ENCODE results near the gene C13orf46. TPM values are rescaled to one million over a fixed set of nuclear protein-coding genes. Genes with fewer than 3 reads are reported as not detected.

The C13orf46 gene
- total RNA-seq, 2 donors from 2014 or later: 0.24 to 0.44 TPM

DNA sequence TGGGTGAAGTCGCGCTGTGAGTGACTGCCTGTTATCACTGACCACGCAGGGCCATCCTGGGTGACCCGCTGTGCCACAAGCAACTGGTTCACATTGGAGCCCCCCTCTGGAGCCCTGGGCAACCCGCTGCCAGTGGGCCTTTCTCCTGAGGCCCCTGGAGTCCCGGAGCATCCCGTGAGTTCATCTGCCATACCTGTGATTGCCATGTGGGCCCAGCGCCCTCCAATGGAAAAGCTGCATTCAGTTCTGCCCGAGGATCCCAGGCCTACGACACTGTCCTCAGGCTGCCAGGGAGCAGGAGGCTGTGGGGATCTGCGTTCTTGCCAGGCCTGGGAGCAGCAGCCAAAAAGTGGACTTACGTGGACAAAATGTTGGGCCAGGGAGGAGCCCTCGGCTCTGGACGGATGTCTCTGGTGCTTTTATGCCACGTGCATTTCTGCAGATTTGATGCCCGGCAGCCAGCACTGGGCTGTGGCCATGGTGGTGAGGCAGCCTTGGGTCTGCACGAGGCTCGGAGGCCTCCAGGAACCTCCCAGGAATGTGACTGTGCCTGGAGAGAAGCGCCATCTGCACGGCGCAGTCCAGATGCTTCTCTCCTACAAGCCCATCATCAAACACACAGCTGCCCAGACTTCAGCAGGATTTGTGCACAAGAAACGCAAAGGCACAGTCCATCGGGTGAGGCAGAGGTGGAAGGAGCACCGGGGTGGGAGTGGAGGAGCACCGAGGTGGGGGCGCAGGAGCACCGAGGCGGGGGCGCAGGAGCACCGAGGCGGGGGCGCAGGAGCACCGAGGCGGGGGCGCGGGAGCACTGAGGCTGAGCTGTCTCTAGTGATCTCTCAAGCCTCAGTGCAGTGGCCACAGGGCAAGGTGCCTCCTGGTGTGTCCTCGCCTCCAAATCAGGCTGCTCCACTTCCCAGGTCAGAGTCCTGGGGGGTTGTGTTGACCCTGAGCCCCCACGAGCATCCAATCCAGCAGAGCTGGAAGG, 44.0 kb downstream of the C13orf46 start:
- Histone ChIP-seq H3K36me3 (no peaks in the 10 kb centered on the region), H3K4me3 (no peak overlapping the region), H3K9me3 (no peaks in the 10 kb centered on the region), H3K27me3 (no peaks in the 10 kb centered on the region), H3K27ac (no peak overlapping the region), H3K9ac (ENCODE audit: low read depth in 2 of 2, low read length in 2 of 2) (no peak overlapping the region), H3K4me1 (no peaks in the 10 kb centered on the region)
- intact Hi-C loops (cut with DNase I): no loop called here
- TF ChIP-seq, protein P1, sequence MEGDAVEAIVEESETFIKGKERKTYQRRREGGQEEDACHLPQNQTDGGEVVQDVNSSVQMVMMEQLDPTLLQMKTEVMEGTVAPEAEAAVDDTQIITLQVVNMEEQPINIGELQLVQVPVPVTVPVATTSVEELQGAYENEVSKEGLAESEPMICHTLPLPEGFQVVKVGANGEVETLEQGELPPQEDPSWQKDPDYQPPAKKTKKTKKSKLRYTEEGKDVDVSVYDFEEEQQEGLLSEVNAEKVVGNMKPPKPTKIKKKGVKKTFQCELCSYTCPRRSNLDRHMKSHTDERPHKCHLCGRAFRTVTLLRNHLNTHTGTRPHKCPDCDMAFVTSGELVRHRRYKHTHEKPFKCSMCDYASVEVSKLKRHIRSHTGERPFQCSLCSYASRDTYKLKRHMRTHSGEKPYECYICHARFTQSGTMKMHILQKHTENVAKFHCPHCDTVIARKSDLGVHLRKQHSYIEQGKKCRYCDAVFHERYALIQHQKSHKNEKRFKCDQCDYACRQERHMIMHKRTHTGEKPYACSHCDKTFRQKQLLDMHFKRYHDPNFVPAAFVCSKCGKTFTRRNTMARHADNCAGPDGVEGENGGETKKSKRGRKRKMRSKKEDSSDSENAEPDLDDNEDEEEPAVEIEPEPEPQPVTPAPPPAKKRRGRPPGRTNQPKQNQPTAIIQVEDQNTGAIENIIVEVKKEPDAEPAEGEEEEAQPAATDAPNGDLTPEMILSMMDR (IDR thresholded peaks at IDR 0.05): no peak
- DNase-seq: no peak

DNA sequence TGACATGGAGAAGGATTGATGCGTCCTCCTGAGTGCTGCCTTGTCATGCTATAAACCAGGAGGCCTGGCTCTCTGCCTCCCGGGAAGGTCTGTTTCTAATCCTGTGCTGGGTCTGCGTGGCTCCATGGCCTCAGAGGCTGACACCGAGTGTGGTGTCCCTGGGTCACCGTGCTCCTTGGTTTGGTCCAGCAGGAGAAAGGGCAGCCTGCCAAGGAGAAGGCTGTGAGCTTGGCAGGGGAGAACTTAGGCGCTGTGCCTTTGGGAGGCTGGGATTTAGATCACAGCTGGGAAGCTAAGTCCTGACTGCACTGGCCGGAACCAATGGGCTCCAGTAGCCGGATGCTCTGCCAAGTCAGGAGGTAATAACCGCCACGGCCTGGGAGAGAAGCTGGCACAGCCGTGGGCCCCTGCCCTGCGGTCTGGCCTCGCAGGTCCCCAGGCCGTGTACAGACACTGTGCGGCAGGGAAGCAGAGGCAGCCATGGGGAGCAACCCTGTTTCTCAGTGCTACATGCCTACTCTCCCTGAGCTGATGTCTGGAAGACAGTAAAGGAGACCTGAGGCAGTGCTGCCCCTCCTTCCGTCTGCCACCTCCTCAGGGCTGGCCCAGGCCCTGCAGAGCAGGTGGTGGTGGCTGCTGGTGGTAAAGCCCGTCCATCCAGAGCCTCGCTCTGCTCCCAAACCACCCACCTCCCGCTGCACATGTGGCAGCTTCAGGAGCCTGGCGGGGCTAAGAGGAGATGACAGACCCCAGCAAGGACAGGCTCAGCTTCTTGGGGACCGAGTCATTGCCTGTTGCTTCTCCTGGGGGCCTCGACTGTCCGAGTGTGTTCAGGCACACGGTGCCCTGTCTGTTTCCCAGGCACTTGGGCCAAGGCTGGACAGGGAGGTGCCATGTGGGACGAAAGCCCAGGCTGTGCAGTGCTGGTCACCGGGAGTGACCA, 44.9 kb downstream of the C13orf46 start:
- TF ChIP-seq, protein P1 (IDR thresholded peaks at IDR 0.05): no peak
- Histone ChIP-seq H3K27me3 (no peaks in the 10 kb centered on the region), H3K27ac (no peak overlapping the region), H3K36me3 (no peaks in the 10 kb centered on the region), H3K4me1 (no peaks in the 10 kb centered on the region), H3K9me3 (no peaks in the 10 kb centered on the region), H3K9ac (ENCODE audit: low read depth in 2 of 2, low read length in 2 of 2) (no peak overlapping the region), H3K4me3 (no peak overlapping the region)
- DNase-seq: no peak
- intact Hi-C loops (cut with DNase I): no loop called here

DNA sequence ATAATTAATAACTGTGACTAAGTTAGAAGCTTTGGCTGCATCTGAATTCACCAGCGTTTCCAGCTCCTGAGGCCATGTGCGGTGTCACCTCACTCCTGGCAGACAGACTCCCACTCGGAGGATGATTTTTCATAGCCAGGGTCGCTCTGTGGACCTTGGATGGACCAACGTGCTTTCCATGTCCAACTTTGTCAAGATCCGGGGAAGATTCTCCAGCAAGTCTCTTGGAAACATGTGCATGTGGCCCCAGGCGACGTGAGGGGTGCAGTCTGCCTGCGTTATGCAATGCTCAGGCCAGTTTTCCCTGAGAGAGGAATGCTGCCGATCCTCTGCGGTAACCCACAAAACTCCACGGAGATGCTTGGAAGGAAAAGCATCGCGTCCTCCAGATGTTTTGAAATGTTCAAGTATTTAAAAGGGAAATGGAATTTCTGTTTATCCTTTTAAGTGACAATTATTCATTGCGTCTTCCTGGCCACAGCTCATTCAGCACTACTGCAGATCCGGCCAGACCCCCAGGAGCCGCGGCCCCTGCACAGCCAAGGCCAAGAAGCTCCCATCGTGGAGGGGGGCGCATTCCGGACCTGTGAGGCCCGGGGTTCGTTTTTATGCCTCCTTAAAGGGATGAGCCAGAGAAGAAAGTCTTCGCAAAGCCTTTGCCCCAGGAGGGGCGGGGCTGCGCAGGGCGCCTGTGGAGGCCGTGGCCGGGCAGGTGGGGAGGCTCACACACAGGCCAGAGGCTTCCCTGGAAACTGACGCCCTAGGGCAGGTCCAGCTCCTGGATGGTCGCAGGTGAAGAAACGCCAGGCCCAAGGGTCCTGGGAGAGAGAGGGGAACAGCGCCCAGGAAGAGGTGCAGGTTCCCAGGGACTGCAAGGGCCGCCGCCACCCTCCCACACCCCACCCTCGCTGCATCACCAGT, 46.0 kb downstream of the C13orf46 start:
- Histone ChIP-seq H3K9me3 (no peaks in the 10 kb centered on the region), H3K4me1 (no peaks in the 10 kb centered on the region), H3K27me3 (no peaks in the 10 kb centered on the region), H3K9ac (ENCODE audit: low read depth in 2 of 2, low read length in 2 of 2) (no peak overlapping the region), H3K36me3 (no peaks in the 10 kb centered on the region), H3K27ac (no peak overlapping the region), H3K4me3 (no peak overlapping the region)
- TF ChIP-seq, protein P1 (IDR thresholded peaks at IDR 0.05): no peak
- intact Hi-C loops (cut with DNase I): no loop called here
- DNase-seq: no peak

DNA sequence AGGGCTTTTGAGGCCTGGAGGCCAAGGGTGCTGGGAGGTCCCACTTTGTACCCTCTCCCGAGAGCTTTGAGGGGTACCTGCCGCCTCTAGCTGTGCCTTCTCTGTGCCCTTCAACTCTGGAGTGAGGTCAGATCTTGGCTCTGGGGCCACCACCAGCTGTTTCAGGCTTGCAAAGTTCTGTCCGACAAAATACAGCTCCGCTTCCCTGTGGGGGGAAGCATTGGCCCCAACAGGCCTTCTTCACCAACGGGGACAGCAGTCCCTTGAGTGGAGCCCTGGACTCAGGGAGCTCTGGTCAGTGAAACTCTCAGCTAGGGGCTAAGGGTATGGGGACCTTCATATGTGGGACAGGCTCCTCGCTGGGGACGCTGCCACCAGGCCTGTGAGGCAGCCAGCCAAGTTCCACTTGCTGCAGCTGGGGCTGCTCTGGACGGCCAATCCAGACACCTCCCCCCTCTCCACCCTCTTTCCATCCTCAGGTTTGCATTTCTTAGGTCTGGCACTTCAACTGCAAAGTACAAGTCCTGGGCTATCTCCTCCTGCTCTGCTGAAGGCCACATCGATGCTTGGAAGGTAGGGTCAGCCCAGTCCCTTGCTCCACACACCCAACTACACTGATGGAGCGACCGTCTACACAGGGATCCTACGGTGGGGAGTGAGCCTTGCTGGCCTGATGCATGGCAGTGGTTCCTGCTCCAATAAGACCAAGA, 46.8 kb downstream of the C13orf46 start:
- Histone ChIP-seq H3K36me3 (no peaks in the 10 kb centered on the region), H3K4me1 (no peaks in the 10 kb centered on the region), H3K27ac (no peak overlapping the region), H3K9ac (ENCODE audit: low read depth in 2 of 2, low read length in 2 of 2) (no peak overlapping the region), H3K27me3 (no peaks in the 10 kb centered on the region), H3K9me3 (no peaks in the 10 kb centered on the region), H3K4me3 (no peak overlapping the region)
- TF ChIP-seq, protein P1 (IDR thresholded peaks at IDR 0.05): no peak
- intact Hi-C loops (cut with DNase I): no loop called here
- DNase-seq: no peak

Measured in colonic mucosa (tissue), 4 donors.